GM13976 (cell line): Measurements from ENCODE around the gene PGBD1.
A peak's percentile ranks its signal among the peaks of the same experiment; 100 is the strongest.

ENCODE experiments used
- DNase-seq: peaks from one replicate; pipeline ENCODE4 v3.0.0; 2012; ENCODE audit warnings: low spot score
- CTCF ChIP-seq: IDR thresholded peaks from 2 replicates; pipeline ENCODE4 v1.5.1; 2012; ENCODE audit warnings: borderline replicate concordance, mild to moderate bottlenecking; ENCODE audit not compliant: insufficient read depth; ENCODE audit errors: extremely low read depth, missing control alignments, control extremely low read depth
- in situ Hi-C: fragments of 300-500 bp; cut with MboI; formaldehyde crosslinking; loops from one replicate; pipeline ENCODE4 v1.12.0; 2022; ENCODE audit warnings: low sequenced_read_pairs, mixed read lengths, inconsistent platforms; ENCODE audit not compliant: unreplicated experiment

PGBD1 gene

GRCh38 chr6:28340310-28341095, 59.1 kb downstream of the PGBD1 start:
- in situ Hi-C loops = no loop called here

GRCh38 chr6:28343898-28344677, 62.7 kb downstream of the PGBD1 start:
- no peak for DNase-seq
- no peak for TF ChIP-seq CTCF
- in situ Hi-C loops = no loop called here

More at GRCh38 chr6:28340310-28341095, 59.1 kb downstream of the PGBD1 start:
- no peak for DNase-seq
- no peak for TF ChIP-seq CTCF

GRCh38 chr6:28345201-28345600, 63.8 kb downstream of the PGBD1 start:
- no peak for TF ChIP-seq CTCF
- in situ Hi-C loops = no loop called here
- DNase-seq = no peak

- in situ Hi-C loops = no loop called here
- TF ChIP-seq CTCF = no peak
- DNase-seq = no peak
These were observed 65.7 kb downstream of the PGBD1 start for GRCh38 chr6:28347119-28347518.

GRCh38 chr6:28349344-28349891, 68.0 kb downstream of the PGBD1 start:
- in situ Hi-C loops = no loop called here
- no peak for TF ChIP-seq CTCF
- DNase-seq = no peak

- TF ChIP-seq CTCF = no peak
- in situ Hi-C loops = loop anchor here (10.0 kb wide), 2 partner anchors 215 to 455 kb away; a partner anchor contains a TSS
These were observed 68.7 kb downstream of the PGBD1 start, which contains the start of gene ZKSCAN3 for GRCh38 chr6:28349892-28350737. TSS of gene ZKSCAN3 (plus strand) at chr6:28349947. CDS start at chr6:28359587, 9,640 bp downstream.

More at GRCh38 chr6:28349892-28350737, 68.7 kb downstream of the PGBD1 start, which contains the start of gene ZKSCAN3:
- peak; percentile 84 for DNase-seq
